Activated naive CD4-positive, alpha-beta T cell treated with anti-CD3 and anti-CD28 coated beads, Interleukin-2, amount 50 U/mL, for 24 hours (primary cell): ENCODE measurements around the gene IPO11.
"Not testable (repeated sequence)": the region's sequence is repeated elsewhere in the genome, so short reads cannot be mapped to it uniquely, and the experiment has no call there.

Source experiments
- H3K27ac Mint-ChIP-seq: one replicate; pipeline ENCODE4 v1.8.0; 2021; ENCODE audit warnings: mild to moderate bottlenecking, mixed read lengths
- H3K27me3 Mint-ChIP-seq: one replicate; pipeline ENCODE4 v1.8.0; 2021; ENCODE audit warnings: mixed read lengths
- H3K36me3 Mint-ChIP-seq: one replicate; pipeline ENCODE4 v1.8.0; 2021; ENCODE audit warnings: mixed read lengths
- H3K4me1 Mint-ChIP-seq: one replicate; pipeline ENCODE4 v1.8.0; 2021; ENCODE audit warnings: mixed read lengths
- H3K4me3 Mint-ChIP-seq: one replicate; pipeline ENCODE4 v1.8.0; 2021; ENCODE audit warnings: mild to moderate bottlenecking, mixed read lengths
- H3K9me3 Mint-ChIP-seq: one replicate; pipeline ENCODE4 v1.8.0; 2021; ENCODE audit warnings: mixed read lengths

IPO11 gene

GRCh38 chr5:62647241-62647640 lies 234.7 kb downstream of the IPO11 start:
- no peaks in the 10 kb centered on the region for H3K4me1 Mint-ChIP-seq
- H3K27ac Mint-ChIP-seq = no peak overlapping the region
- H3K27me3 Mint-ChIP-seq = no peaks in the 10 kb centered on the region
- peaks cover 5% of the 10 kb centered on the region for H3K36me3 Mint-ChIP-seq
- H3K4me3 Mint-ChIP-seq = no peak overlapping the region
- no peaks in the 10 kb centered on the region for H3K9me3 Mint-ChIP-seq

GRCh38 chr5:62649025-62649424 lies 236.5 kb downstream of the IPO11 start:
- Mint-ChIP-seq H3K4me1 (no peaks in the 10 kb centered on the region), H3K27ac (no peak overlapping the region), H3K27me3 (no peaks in the 10 kb centered on the region), H3K36me3 (peaks cover 4% of the 10 kb centered on the region), H3K4me3 (no peak overlapping the region), H3K9me3 (no peaks in the 10 kb centered on the region)

GRCh38 chr5:62649476-62650113 lies 237.0 kb downstream of the IPO11 start:
- H3K4me1 Mint-ChIP-seq = no peaks in the 10 kb centered on the region
- no peaks in the 10 kb centered on the region for H3K9me3 Mint-ChIP-seq
- H3K27me3 Mint-ChIP-seq = no peaks in the 10 kb centered on the region
- H3K4me3 Mint-ChIP-seq = no peak overlapping the region
- H3K27ac Mint-ChIP-seq = no peak overlapping the region
- peaks cover 7% of the 10 kb centered on the region for H3K36me3 Mint-ChIP-seq

- H3K9me3 Mint-ChIP-seq = no peaks in the 10 kb centered on the region
- no peak overlapping the region for H3K4me3 Mint-ChIP-seq
- H3K4me1 Mint-ChIP-seq = no peaks in the 10 kb centered on the region
- H3K27me3 Mint-ChIP-seq = no peaks in the 10 kb centered on the region
- no peak overlapping the region for H3K27ac Mint-ChIP-seq
- peaks cover 8% of the 10 kb centered on the region for H3K36me3 Mint-ChIP-seq
These were observed 237.6 kb downstream of the IPO11 start for GRCh38 chr5:62650197-62650596.

GRCh38 chr5:62652225-62652624 lies 239.7 kb downstream of the IPO11 start:
- no peak overlapping the region for H3K27ac Mint-ChIP-seq
- peaks cover 4% of the 10 kb centered on the region for H3K9me3 Mint-ChIP-seq
- H3K36me3 Mint-ChIP-seq = peaks cover 6% of the 10 kb centered on the region
- no peak overlapping the region for H3K4me3 Mint-ChIP-seq
- H3K4me1 Mint-ChIP-seq = no peaks in the 10 kb centered on the region
- no peaks in the 10 kb centered on the region for H3K27me3 Mint-ChIP-seq

GRCh38 chr5:62653001-62653863 lies 240.7 kb downstream of the IPO11 start:
- no peaks in the 10 kb centered on the region for H3K4me1 Mint-ChIP-seq
- no peaks in the 10 kb centered on the region for H3K27me3 Mint-ChIP-seq
- peaks cover 6% of the 10 kb centered on the region for H3K36me3 Mint-ChIP-seq
- no peak overlapping the region for H3K27ac Mint-ChIP-seq
- peaks cover 4% of the 10 kb centered on the region for H3K9me3 Mint-ChIP-seq
- no peak overlapping the region for H3K4me3 Mint-ChIP-seq

GRCh38 chr5:62653864-62654575 lies 241.5 kb downstream of the IPO11 start:
- Mint-ChIP-seq H3K27ac (no peak overlapping the region), H3K4me3 (no peak overlapping the region), H3K36me3 (peaks cover 6% of the 10 kb centered on the region), H3K27me3 (peaks cover 2% of the 10 kb centered on the region), H3K4me1 (no peaks in the 10 kb centered on the region), H3K9me3 (peaks cover 4% of the 10 kb centered on the region)

GRCh38 chr5:62657772-62658171 lies 245.2 kb downstream of the IPO11 start:
- H3K27me3 Mint-ChIP-seq, H3K9me3 Mint-ChIP-seq, H3K4me1 Mint-ChIP-seq, H3K27ac Mint-ChIP-seq, H3K4me3 Mint-ChIP-seq, H3K36me3 Mint-ChIP-seq: not testable (repeated sequence)

- Mint-ChIP-seq H3K4me1 (no peaks in the 10 kb centered on the region), H3K27ac (no peak overlapping the region), H3K9me3 (no peaks in the 10 kb centered on the region), H3K36me3 (no peaks in the 10 kb centered on the region), H3K4me3 (no peak overlapping the region), H3K27me3 (peaks cover 4% of the 10 kb centered on the region)
These were observed 248.6 kb downstream of the IPO11 start for GRCh38 chr5:62661126-62661525.

- Mint-ChIP-seq H3K9me3 (no peaks in the 10 kb centered on the region), H3K36me3 (no peaks in the 10 kb centered on the region), H3K27ac (no peak overlapping the region), H3K4me3 (no peak overlapping the region), H3K27me3 (peaks cover 4% of the 10 kb centered on the region), H3K4me1 (no peaks in the 10 kb centered on the region)
These were observed 250.0 kb downstream of the IPO11 start for GRCh38 chr5:62662521-62662920.

GRCh38 chr5:62671479-62671878 lies 258.9 kb downstream of the IPO11 start:
- no peaks in the 10 kb centered on the region for H3K36me3 Mint-ChIP-seq
- H3K4me1 Mint-ChIP-seq = no peaks in the 10 kb centered on the region
- no peaks in the 10 kb centered on the region for H3K27me3 Mint-ChIP-seq
- no peak overlapping the region for H3K4me3 Mint-ChIP-seq
- H3K9me3 Mint-ChIP-seq = peaks cover 15% of the 10 kb centered on the region
- H3K27ac Mint-ChIP-seq = no peak overlapping the region

- peaks cover 22% of the 10 kb centered on the region for H3K9me3 Mint-ChIP-seq
- not testable (repeated sequence) for H3K36me3 Mint-ChIP-seq, H3K4me3 Mint-ChIP-seq
These were observed 264.0 kb downstream of the IPO11 start for GRCh38 chr5:62676596-62676995.

More at GRCh38 chr5:62676596-62676995, 264.0 kb downstream of the IPO11 start:
- H3K4me1 Mint-ChIP-seq, H3K27me3 Mint-ChIP-seq, H3K27ac Mint-ChIP-seq: not testable (repeated sequence)
